ENCODE data around the gene GUCY1A1. TPM values are rescaled to one million over a fixed set of nuclear protein-coding genes. Genes with fewer than 3 reads are reported as not detected.

Gene GUCY1A1
- total RNA-seq, 2 experiments from 2014 or later = not detected

- intact Hi-C loops (cut with micrococcal nuclease; ENCODE audit: unreplicated experiment) = no loop called here
- H3K4me1 ChIP-seq (ENCODE audit: insufficient read depth, low read length, poor library complexity, severe bottlenecking) = no peaks in the 10 kb centered on the region
- DNase-seq (ENCODE audit: low spot score) = no peak
- BruUV-seq (replicated peaks) = no TSS peak
- H3K27ac ChIP-seq (ENCODE audit: low read depth, low read length, poor library complexity, severe bottlenecking) = no peak overlapping the region
- H4K20me1 ChIP-seq (ENCODE audit: insufficient read depth, low read length) = no peaks in the 10 kb centered on the region
- no peaks in the 10 kb centered on the region for H3K36me3 ChIP-seq (ENCODE audit: insufficient read depth, low read length)
- H2AFZ ChIP-seq (ENCODE audit: low read length) = no peak overlapping the region
- H3K79me2 ChIP-seq (ENCODE audit: insufficient read depth, low read depth, low read length) = no peaks in the 10 kb centered on the region
- TF ChIP-seq EZH2phosphoT487 (IDR thresholded peaks at IDR 0.05; ENCODE audit: borderline replicate concordance, low read depth, low read length) = no peak
- TF ChIP-seq CTCF (conservative IDR thresholded peaks at IDR 0.05; ENCODE audit: low read length) = no peak
- H3K4me3 ChIP-seq (ENCODE audit: low read depth, low read length, poor library complexity, severe bottlenecking) = no peak overlapping the region
- no peak overlapping the region for H3K4me2 ChIP-seq (ENCODE audit: low read length)
- H3K9me3 ChIP-seq (ENCODE audit: low read length) = no peaks in the 10 kb centered on the region
- H3K9me2 ChIP-seq (ENCODE audit: insufficient read depth, low read length) = no peaks in the 10 kb centered on the region
- POLR2A ChIA-PET = no interaction called here
- CTCF ChIA-PET (ENCODE audit: unreplicated experiment) = no interaction called here
Measured at GRCh38 chr4:155735496-155735895, 68.8 kb downstream of the GUCY1A1 start.

- H2AFZ ChIP-seq (ENCODE audit: low read length) = no peak overlapping the region
- H3K4me3 ChIP-seq (ENCODE audit: low read depth, low read length, poor library complexity, severe bottlenecking) = no peak overlapping the region
- BruUV-seq (replicated peaks) = no TSS peak
- intact Hi-C loops (cut with micrococcal nuclease; ENCODE audit: unreplicated experiment) = no loop called here
- DNase-seq (ENCODE audit: low spot score) = no peak
- CTCF ChIA-PET (ENCODE audit: unreplicated experiment) = no interaction called here
- no peak overlapping the region for H3K27ac ChIP-seq (ENCODE audit: low read depth, low read length, poor library complexity, severe bottlenecking)
- no peaks in the 10 kb centered on the region for H3K9me3 ChIP-seq (ENCODE audit: low read length)
- TF ChIP-seq CTCF (conservative IDR thresholded peaks at IDR 0.05; ENCODE audit: low read length) (no peak), EZH2phosphoT487 (IDR thresholded peaks at IDR 0.05; ENCODE audit: borderline replicate concordance, low read depth, low read length) (no peak)
- no peaks in the 10 kb centered on the region for H3K36me3 ChIP-seq (ENCODE audit: insufficient read depth, low read length)
- POLR2A ChIA-PET = no interaction called here
- H3K79me2 ChIP-seq (ENCODE audit: insufficient read depth, low read depth, low read length) = no peaks in the 10 kb centered on the region
- no peaks in the 10 kb centered on the region for H3K4me1 ChIP-seq (ENCODE audit: insufficient read depth, low read length, poor library complexity, severe bottlenecking)
- no peaks in the 10 kb centered on the region for H4K20me1 ChIP-seq (ENCODE audit: insufficient read depth, low read length)
- no peaks in the 10 kb centered on the region for H3K9me2 ChIP-seq (ENCODE audit: insufficient read depth, low read length)
- no peak overlapping the region for H3K4me2 ChIP-seq (ENCODE audit: low read length)
Measured at GRCh38 chr4:155738548-155738947, 71.9 kb downstream of the GUCY1A1 start.

- no peaks in the 10 kb centered on the region for H3K9me3 ChIP-seq (ENCODE audit: low read length)
- no peaks in the 10 kb centered on the region for H3K4me1 ChIP-seq (ENCODE audit: insufficient read depth, low read length, poor library complexity, severe bottlenecking)
Measured at GRCh38 chr4:155741546-155741945, 74.9 kb downstream of the GUCY1A1 start.

More at GRCh38 chr4:155741546-155741945, 74.9 kb downstream of the GUCY1A1 start:
- Histone ChIP-seq H2AFZ (ENCODE audit: low read length) (no peak overlapping the region), H3K4me3 (ENCODE audit: low read depth, low read length, poor library complexity, severe bottlenecking) (no peak overlapping the region), H3K9me2 (ENCODE audit: insufficient read depth, low read length) (no peaks in the 10 kb centered on the region), H3K27ac (ENCODE audit: low read depth, low read length, poor library complexity, severe bottlenecking) (no peak overlapping the region), H3K36me3 (ENCODE audit: insufficient read depth, low read length) (no peaks in the 10 kb centered on the region), H3K79me2 (ENCODE audit: insufficient read depth, low read depth, low read length) (no peaks in the 10 kb centered on the region), H3K4me2 (ENCODE audit: low read length) (no peak overlapping the region), H4K20me1 (ENCODE audit: insufficient read depth, low read length) (no peaks in the 10 kb centered on the region)
- CTCF ChIA-PET (ENCODE audit: unreplicated experiment) = no interaction called here
- POLR2A ChIA-PET = no interaction called here
- DNase-seq (ENCODE audit: low spot score) = no peak
- intact Hi-C loops (cut with micrococcal nuclease; ENCODE audit: unreplicated experiment) = no loop called here
- no TSS peak for BruUV-seq (replicated peaks)
- TF ChIP-seq EZH2phosphoT487 (IDR thresholded peaks at IDR 0.05; ENCODE audit: borderline replicate concordance, low read depth, low read length) (no peak), CTCF (conservative IDR thresholded peaks at IDR 0.05; ENCODE audit: low read length) (no peak)
